IMR-90 (cell line): ENCODE measurements around the gene TGFA. TPM values are rescaled to one million over a fixed set of nuclear protein-coding genes. Genes with fewer than 3 reads are reported as not detected.

ENCODE experiments used
- ATAC-seq: fragments of 200-7000 bp; cut with Tn5 transposase; 2 replicates; pipeline ENCODE4 v1.9.1; 2020; ENCODE audit warnings: low read depth, mild to moderate bottlenecking, moderate library complexity
- BruUV-seq: library from RNA; stranded (reverse); fragments of 400-500 nt; replicated peaks from 2 replicates; lab custom pipeline; 2021; lab: Mats Ljungman, UMichigan
- CTCF ChIA-PET: fragments of 300-600 bp; formaldehyde crosslinking; extraction: SDS; loops from one replicate; lab custom pipeline; 2021; ENCODE audit warnings: antibody characterized with exemption; lab: Yijun Ruan, JAX
- POLR2A ChIA-PET: fragments of 300-600 bp; sonication (Branson Sonifier 250); formaldehyde crosslinking; loops from one replicate; lab custom pipeline; 2022; ENCODE audit warnings: antibody characterized with exemption; ENCODE audit not compliant: unreplicated experiment; lab: Charles Lee
- DNase-seq: peaks from one replicate; pipeline ENCODE4 v3.0.0; 2013
- H2AFZ ChIP-seq: replicated peaks from 2 replicates; pipeline ENCODE3; 2013; ENCODE audit warnings: low read length, mild to moderate bottlenecking; ENCODE audit not compliant: poor library complexity
- H2AK5ac ChIP-seq: 2 replicates; pipeline ENCODE4 v1.6.1; 2013; ENCODE audit warnings: low read depth, low read length, inconsistent platforms
- H2AK9ac ChIP-seq: replicated peaks from 2 replicates; pipeline ENCODE3; 2013; ENCODE audit warnings: mild to moderate bottlenecking, low read depth, low read length, moderate library complexity; ENCODE audit not compliant: poor library complexity
- H2BK120ac ChIP-seq: 2 replicates; pipeline ENCODE4 v1.6.1; 2013; ENCODE audit warnings: low read depth, low read length, inconsistent platforms
- H2BK15ac ChIP-seq: 3 replicates; pipeline ENCODE4 v1.6.1; 2013; ENCODE audit warnings: low read depth, low read length, inconsistent platforms
- H2BK20ac ChIP-seq: 2 replicates; pipeline ENCODE4 v1.6.1; 2013; ENCODE audit warnings: low read depth, mild to moderate bottlenecking, inconsistent platforms, low read length, moderate library complexity
- H2BK5ac ChIP-seq: 2 replicates; pipeline ENCODE4 v1.6.1; 2013; ENCODE audit warnings: mild to moderate bottlenecking, low read depth, low read length, inconsistent platforms; ENCODE audit not compliant: poor library complexity, severe bottlenecking
- H3K14ac ChIP-seq: replicated peaks from 2 replicates; pipeline ENCODE4 v1.6.1; 2013; ENCODE audit warnings: low read depth, low read length, inconsistent platforms
- H3K18ac ChIP-seq: 2 replicates; pipeline ENCODE4 v1.6.1; 2013; ENCODE audit warnings: low read depth, low read length, control low read depth
- H3K23ac ChIP-seq: 2 replicates; pipeline ENCODE4 v1.6.1; 2013; ENCODE audit warnings: low read depth, low read length, inconsistent platforms
- H3K27ac ChIP-seq: 2 replicates; pipeline ENCODE4 v1.5.1; 2013; ENCODE audit warnings: mild to moderate bottlenecking, control low read depth, low read length; ENCODE audit not compliant: insufficient read depth
- H3K27me3 ChIP-seq: 2 replicates; pipeline ENCODE4 v1.6.1; 2013; ENCODE audit warnings: low read length; ENCODE audit not compliant: control insufficient read depth, insufficient read depth
- H3K36me3 ChIP-seq: 2 replicates; pipeline ENCODE4 v1.6.1; 2013; ENCODE audit warnings: low read length, mixed read lengths; ENCODE audit not compliant: control insufficient read depth, insufficient read depth
- H3K4ac ChIP-seq: 2 replicates; pipeline ENCODE4 v1.6.1; 2013; ENCODE audit warnings: low read depth, low read length, inconsistent platforms
- H3K4me1 ChIP-seq: 2 replicates; pipeline ENCODE4 v1.6.1; 2013; ENCODE audit warnings: low read length, mixed read lengths; ENCODE audit not compliant: control insufficient read depth, insufficient read depth
- H3K4me2 ChIP-seq: 2 replicates; pipeline ENCODE4 v1.6.1; 2013; ENCODE audit warnings: low read depth, mild to moderate bottlenecking, control low read depth, low read length, moderate library complexity
- H3K4me3 ChIP-seq: 2 replicates; pipeline ENCODE4 v1.5.1; 2013; ENCODE audit warnings: low read depth, mild to moderate bottlenecking, control low read depth, low read length, moderate library complexity; ENCODE audit not compliant: insufficient read depth
- H3K56ac ChIP-seq: 2 replicates; pipeline ENCODE4 v1.6.1; 2013; ENCODE audit warnings: low read length, inconsistent platforms; ENCODE audit not compliant: insufficient read depth; ENCODE audit errors: extremely low read depth
- H3K79me1 ChIP-seq, 2 experiments: 2 replicates each; pipeline ENCODE4 v1.6.1; 2013; ENCODE audit warnings: low read length in 2 of 2, inconsistent platforms in 1 of 2, low read depth in 1 of 2
- H3K9ac ChIP-seq: 2 replicates; pipeline ENCODE4 v1.6.1; 2013; ENCODE audit warnings: low read depth, low read length, control low read depth
- H3K9me1 ChIP-seq: 2 replicates; pipeline ENCODE4 v1.6.1; 2013; ENCODE audit warnings: low read length, inconsistent platforms; ENCODE audit not compliant: insufficient read depth
- H3K9me3 ChIP-seq: 2 replicates; pipeline ENCODE4 v1.6.1; 2013; ENCODE audit warnings: low read length; ENCODE audit not compliant: control insufficient read depth, insufficient read depth
- H4K20me1 ChIP-seq: 2 replicates; pipeline ENCODE4 v1.6.1; 2013; ENCODE audit warnings: low read length, inconsistent platforms; ENCODE audit not compliant: insufficient read depth
- H4K5ac ChIP-seq: 2 replicates; pipeline ENCODE4 v1.6.1; 2013; ENCODE audit warnings: mild to moderate bottlenecking, low read depth, low read length, control low read depth
- H4K8ac ChIP-seq, 2 experiments: 2 replicates each; pipeline ENCODE4 v1.6.1; 2013; ENCODE audit warnings: low read depth in 2 of 2, low read length in 2 of 2, control low read depth in 1 of 2, inconsistent platforms in 1 of 2
- H4K91ac ChIP-seq: 2 replicates; pipeline ENCODE4 v1.6.1; 2013; ENCODE audit warnings: low read depth, low read length, inconsistent platforms; ENCODE audit not compliant: insufficient read depth
- CEBPB ChIP-seq: IDR thresholded peaks from 2 replicates; pipeline ENCODE4 v1.6.1; 2012; ENCODE audit warnings: low read depth, low read length, improper control_type of control experiment
- FOS ChIP-seq: fragments of 150-350 bp; IDR thresholded peaks from 2 replicates; pipeline ENCODE4 v1.6.1; 2016; ENCODE audit warnings: low read depth, low read length
- MAFK ChIP-seq: IDR thresholded peaks from 2 replicates; pipeline ENCODE4 v1.6.1; 2012; ENCODE audit warnings: low read depth, low read length, improper control_type of control experiment
- RAD21 ChIP-seq: IDR thresholded peaks from 2 replicates; pipeline ENCODE4 v1.6.1; 2012; ENCODE audit warnings: low read length, improper control_type of control experiment
- WGBS, 2 experiments: methylation state at CpG; one replicate each; pipeline versions ENCODE4 v1.1.5 to v1.1.7; 2013; ENCODE audit warnings: missing lambda C conversion rate in 2 of 2; ENCODE audit not compliant: insufficient read length in 1 of 2; ENCODE audit errors: extremely low coverage in 2 of 2; 5-methylcytosine and 5-hydroxymethylcytosine counted together
- dilution Hi-C: fragments of 300-500 bp; cut with HindIII; formaldehyde crosslinking; loops from one replicate; pipeline ENCODE4 v1.14.3; 2018; ENCODE audit warnings: low sequenced_read_pairs; ENCODE audit not compliant: unreplicated experiment
- in situ Hi-C: fragments of 300-500 bp; cut with MboI; formaldehyde crosslinking; loops from 3 replicates; pipeline ENCODE4 v1.14.3; 2019; ENCODE audit warnings: low sequenced_read_pairs, inconsistent platforms, mixed read lengths
- intact Hi-C: fragments of 100-400 bp; cut with micrococcal nuclease; formaldehyde crosslinking; loops from 2 replicates; pipeline ENCODE4 v1.10.0; 2022
- polyA plus RNA-seq, 3 experiments: library from polyadenylated mRNA; depleted of rRNA; stranded (reverse); fragments of >200 nt; gene quantifications; 2 replicates each; pipeline ENCODE4 v1.2.3, GENCODE V29; 2012; ENCODE audit warnings: low replicate concordance in 1 of 3
- total RNA-seq: library from RNA; depleted of rRNA; stranded (reverse); fragments of >200 nt; gene quantifications from 2 replicates; pipeline ENCODE4 v1.2.3, GENCODE V29; 2012
- TF ChIP-seq, protein P1 (sequence below): fragments of 150-350 bp; IDR thresholded peaks from 2 replicates; pipeline ENCODE4 v1.6.1; 2016; ENCODE audit warnings: low read depth, mild to moderate bottlenecking, low read length, moderate library complexity, borderline replicate concordance

The TGFA gene
- total and polyA plus RNA-seq, 2 of the 4 experiments (the other 2 are of a cell fraction) = not detected

DNA sequence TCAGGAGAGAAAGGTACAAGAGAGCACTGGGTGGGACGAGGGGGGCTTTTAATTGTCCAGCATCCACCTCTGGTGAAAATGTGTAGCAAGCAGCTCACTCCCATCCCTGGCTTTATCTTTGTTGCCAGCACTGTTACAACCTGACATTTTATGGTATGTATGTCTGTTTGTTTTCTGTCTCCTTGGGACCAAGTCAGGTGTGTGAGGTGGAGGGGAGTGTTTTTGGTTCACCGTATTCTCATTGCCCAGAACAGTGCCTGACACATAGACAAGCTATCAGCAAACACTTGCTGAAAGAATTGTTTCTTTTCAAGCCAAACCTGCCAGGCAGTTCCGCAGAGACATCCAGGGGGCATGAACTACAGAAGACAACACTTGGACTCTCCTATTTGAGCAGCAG, 24.7 kb downstream of the TGFA start:
- Histone ChIP-seq H3K36me3 (no peaks in the 10 kb centered on the region), H4K8ac (no peak overlapping the region), H2BK120ac (no peak overlapping the region), H3K9me1 (no peaks in the 10 kb centered on the region), H2AK9ac (no peak overlapping the region), H3K79me1 (no peaks in the 10 kb centered on the region), H3K14ac (no peak overlapping the region), H3K27ac (no peak overlapping the region), H3K27me3 (peaks cover 2% of the 10 kb centered on the region; the same call in 1 of the 2 replicates), H2BK15ac (no peak overlapping the region), H3K9ac (no peak overlapping the region), H2AFZ (no peak overlapping the region), H3K4me1 (no peaks in the 10 kb centered on the region), H4K20me1 (no peaks in the 10 kb centered on the region), H4K5ac (no peak overlapping the region), H3K18ac (no peak overlapping the region), H4K91ac (no peak overlapping the region), H3K56ac (no peak overlapping the region), H3K4me3 (no peak overlapping the region), H3K4ac (no peak overlapping the region), H3K9me3 (no peaks in the 10 kb centered on the region), H2AK5ac (no peak overlapping the region), H3K23ac (no peak overlapping the region), H3K4me2 (no peak overlapping the region), H2BK20ac (no peak overlapping the region), H2BK5ac (no peak overlapping the region)
- TF ChIP-seq, protein P1, sequence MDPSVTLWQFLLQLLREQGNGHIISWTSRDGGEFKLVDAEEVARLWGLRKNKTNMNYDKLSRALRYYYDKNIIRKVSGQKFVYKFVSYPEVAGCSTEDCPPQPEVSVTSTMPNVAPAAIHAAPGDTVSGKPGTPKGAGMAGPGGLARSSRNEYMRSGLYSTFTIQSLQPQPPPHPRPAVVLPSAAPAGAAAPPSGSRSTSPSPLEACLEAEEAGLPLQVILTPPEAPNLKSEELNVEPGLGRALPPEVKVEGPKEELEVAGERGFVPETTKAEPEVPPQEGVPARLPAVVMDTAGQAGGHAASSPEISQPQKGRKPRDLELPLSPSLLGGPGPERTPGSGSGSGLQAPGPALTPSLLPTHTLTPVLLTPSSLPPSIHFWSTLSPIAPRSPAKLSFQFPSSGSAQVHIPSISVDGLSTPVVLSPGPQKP = no peak
- no peak for TF ChIP-seq MAFK
- TF ChIP-seq CEBPB = no peak
- no peak for TF ChIP-seq RAD21
- TF ChIP-seq FOS = no peak
- ATAC-seq = no peak
- BruUV-seq = no TSS peak
- no CpG with 5 or more reads among the region's 3 CpGs for WGBS, 2 experiments
- intact Hi-C loops = no loop called here
- CTCF ChIA-PET = no interaction called here
- POLR2A ChIA-PET = no interaction called here
- DNase-seq = no peak
- in situ Hi-C loops = no loop called here
- dilution Hi-C loops = no loop called here
